ENCODE measurements around the gene LONP1. TPM values are rescaled to one million over a fixed set of nuclear protein-coding genes. Genes with fewer than 3 reads are reported as not detected.

Gene LONP1
- total RNA-seq, 1 experiment from 2014 or later: 186 TPM

DNA sequence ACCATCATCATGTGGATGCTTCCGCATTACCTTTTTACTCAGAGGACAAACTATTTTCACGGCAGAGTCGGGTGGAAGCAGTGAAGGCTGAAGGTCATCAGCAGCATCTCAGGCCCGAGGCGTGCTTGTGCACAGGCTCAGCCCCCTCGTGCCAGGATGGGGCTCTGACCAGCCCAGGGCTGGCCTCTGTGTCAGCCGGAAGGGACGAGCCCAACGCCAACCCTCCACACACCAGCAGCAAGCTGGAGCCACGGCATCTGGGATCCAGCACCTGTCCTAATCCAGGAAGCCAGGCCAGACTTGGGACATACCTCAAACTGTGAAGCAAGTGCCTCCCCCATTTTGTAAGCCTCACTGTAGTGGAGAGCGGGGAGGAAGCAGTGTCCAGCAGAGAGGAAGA is 50.7 kb downstream of the LONP1 start:
- POLR2A ChIA-PET: no interaction called here
- H3K27me3 Mint-ChIP-seq (ENCODE audit: low read depth): no peaks in the 10 kb centered on the region
- no peak for TF ChIP-seq PRRX2 (CRISPR knock-in tag; IDR thresholded peaks at IDR 0.05)
- TF ChIP-seq, protein P1, sequence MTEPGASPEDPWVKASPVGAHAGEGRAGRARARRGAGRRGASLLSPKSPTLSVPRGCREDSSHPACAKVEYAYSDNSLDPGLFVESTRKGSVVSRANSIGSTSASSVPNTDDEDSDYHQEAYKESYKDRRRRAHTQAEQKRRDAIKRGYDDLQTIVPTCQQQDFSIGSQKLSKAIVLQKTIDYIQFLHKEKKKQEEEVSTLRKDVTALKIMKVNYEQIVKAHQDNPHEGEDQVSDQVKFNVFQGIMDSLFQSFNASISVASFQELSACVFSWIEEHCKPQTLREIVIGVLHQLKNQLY (CRISPR knock-in tag; IDR thresholded peaks at IDR 0.05): no peak
- TF ChIP-seq ELF4 (CRISPR knock-in tag; IDR thresholded peaks at IDR 0.05; ENCODE audit: low read depth): no peak
- no peak for TF ChIP-seq KAT7 (CRISPR knock-in tag; IDR thresholded peaks at IDR 0.05; ENCODE audit: borderline replicate concordance)
- TF ChIP-seq ZNF219 (CRISPR knock-in tag; IDR thresholded peaks at IDR 0.05; ENCODE audit: borderline replicate concordance): no peak
- no peak for TF ChIP-seq TP53 (CRISPR knock-in tag; IDR thresholded peaks at IDR 0.05)
- TF ChIP-seq, protein P2, sequence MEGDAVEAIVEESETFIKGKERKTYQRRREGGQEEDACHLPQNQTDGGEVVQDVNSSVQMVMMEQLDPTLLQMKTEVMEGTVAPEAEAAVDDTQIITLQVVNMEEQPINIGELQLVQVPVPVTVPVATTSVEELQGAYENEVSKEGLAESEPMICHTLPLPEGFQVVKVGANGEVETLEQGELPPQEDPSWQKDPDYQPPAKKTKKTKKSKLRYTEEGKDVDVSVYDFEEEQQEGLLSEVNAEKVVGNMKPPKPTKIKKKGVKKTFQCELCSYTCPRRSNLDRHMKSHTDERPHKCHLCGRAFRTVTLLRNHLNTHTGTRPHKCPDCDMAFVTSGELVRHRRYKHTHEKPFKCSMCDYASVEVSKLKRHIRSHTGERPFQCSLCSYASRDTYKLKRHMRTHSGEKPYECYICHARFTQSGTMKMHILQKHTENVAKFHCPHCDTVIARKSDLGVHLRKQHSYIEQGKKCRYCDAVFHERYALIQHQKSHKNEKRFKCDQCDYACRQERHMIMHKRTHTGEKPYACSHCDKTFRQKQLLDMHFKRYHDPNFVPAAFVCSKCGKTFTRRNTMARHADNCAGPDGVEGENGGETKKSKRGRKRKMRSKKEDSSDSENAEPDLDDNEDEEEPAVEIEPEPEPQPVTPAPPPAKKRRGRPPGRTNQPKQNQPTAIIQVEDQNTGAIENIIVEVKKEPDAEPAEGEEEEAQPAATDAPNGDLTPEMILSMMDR (IDR thresholded peaks at IDR 0.05): no peak
- no peak for TF ChIP-seq ETV6 (CRISPR knock-in tag; IDR thresholded peaks at IDR 0.05)
- no peak for TF ChIP-seq IRF2 (CRISPR knock-in tag; IDR thresholded peaks at IDR 0.05; ENCODE audit: borderline replicate concordance, low read depth)
- TF ChIP-seq, protein P3, sequence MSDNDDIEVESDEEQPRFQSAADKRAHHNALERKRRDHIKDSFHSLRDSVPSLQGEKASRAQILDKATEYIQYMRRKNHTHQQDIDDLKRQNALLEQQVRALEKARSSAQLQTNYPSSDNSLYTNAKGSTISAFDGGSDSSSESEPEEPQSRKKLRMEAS (CRISPR knock-in tag; IDR thresholded peaks at IDR 0.05): no peak
- TF ChIP-seq, protein P4, sequence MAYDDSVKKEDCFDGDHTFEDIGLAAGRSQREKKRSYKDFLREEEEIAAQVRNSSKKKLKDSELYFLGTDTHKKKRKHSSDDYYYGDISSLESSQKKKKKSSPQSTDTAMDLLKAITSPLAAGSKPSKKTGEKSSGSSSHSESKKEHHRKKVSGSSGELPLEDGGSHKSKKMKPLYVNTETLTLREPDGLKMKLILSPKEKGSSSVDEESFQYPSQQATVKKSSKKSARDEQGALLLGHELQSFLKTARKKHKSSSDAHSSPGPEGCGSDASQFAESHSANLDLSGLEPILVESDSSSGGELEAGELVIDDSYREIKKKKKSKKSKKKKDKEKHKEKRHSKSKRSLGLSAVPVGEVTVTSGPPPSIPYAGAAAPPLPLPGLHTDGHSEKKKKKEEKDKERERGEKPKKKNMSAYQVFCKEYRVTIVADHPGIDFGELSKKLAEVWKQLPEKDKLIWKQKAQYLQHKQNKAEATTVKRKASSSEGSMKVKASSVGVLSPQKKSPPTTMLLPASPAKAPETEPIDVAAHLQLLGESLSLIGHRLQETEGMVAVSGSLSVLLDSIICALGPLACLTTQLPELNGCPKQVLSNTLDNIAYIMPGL (CRISPR knock-in tag; IDR thresholded peaks at IDR 0.05): no peak
- TF ChIP-seq SMAD4 (CRISPR knock-in tag; IDR thresholded peaks at IDR 0.05): no peak
- TF ChIP-seq, protein P5, sequence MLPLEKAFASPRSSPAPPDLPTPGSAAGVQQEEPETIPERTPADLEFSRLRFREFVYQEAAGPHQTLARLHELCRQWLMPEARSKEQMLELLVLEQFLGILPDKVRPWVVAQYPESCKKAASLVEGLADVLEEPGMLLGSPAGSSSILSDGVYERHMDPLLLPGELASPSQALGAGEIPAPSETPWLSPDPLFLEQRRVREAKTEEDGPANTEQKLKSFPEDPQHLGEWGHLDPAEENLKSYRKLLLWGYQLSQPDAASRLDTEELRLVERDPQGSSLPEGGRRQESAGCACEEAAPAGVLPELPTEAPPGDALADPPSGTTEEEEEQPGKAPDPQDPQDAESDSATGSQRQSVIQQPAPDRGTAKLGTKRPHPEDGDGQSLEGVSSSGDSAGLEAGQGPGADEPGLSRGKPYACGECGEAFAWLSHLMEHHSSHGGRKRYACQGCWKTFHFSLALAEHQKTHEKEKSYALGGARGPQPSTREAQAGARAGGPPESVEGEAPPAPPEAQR (CRISPR knock-in tag; IDR thresholded peaks at IDR 0.05): no peak
- no peak for TF ChIP-seq FOXK1 (CRISPR knock-in tag; IDR thresholded peaks at IDR 0.05)
- TF ChIP-seq, protein P6, sequence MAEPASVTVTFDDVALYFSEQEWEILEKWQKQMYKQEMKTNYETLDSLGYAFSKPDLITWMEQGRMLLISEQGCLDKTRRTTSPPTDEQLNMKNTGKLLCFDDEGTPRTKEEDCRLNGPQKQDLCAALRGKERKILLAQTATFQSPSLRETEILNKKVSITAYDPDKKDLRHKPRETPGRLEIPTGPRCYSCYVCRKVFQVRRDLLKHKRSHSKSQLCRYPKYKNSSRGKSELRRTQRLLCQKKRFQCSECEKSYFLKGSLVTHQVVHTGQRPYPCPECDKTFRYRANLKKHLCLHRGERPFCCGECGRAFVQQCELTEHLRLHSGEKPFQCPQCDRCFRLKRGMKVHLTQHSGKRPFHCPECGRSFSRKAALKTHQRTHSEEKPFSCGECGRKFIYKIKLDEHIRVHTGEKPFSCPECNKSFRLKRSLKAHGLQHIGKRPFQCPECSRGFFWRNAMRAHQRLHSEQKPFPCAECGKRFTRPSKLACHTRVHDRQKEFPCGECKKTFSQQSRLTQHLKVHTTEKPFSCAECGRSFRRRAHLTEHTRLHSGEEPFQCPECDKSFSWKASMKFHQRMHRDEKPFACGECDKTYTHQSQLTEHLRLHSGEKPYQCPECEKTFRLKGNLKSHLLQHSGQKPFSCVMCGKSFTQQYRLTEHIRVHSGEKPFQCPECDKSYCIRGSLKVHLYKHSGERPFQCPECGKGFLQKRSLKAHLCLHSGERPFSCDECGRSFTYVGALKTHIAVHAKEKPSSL (CRISPR knock-in tag; conservative IDR thresholded peaks at IDR 0.05): no peak
- CTCF ChIA-PET: interaction anchor here (0.6 to 2.2 kb wide), 3 partner anchors 18 to 103 kb away, joined by 3 to 10 read pairs (median 9); partner anchors contain the start of gene RPL36
- 0 out of 2 replicates have a peak overlapping the region, but pooled peaks have one; percentile 32 for H3K27ac Mint-ChIP-seq
- peaks cover 11% of the 10 kb centered on the region for H3K4me1 Mint-ChIP-seq
- no peaks in the 10 kb centered on the region for H3K9me3 Mint-ChIP-seq
- H3K36me3 Mint-ChIP-seq: peaks cover 50% of the 10 kb centered on the region
- H3K4me3 Mint-ChIP-seq: no peak overlapping the region
- ATAC-seq (no peak), DNase-seq (ENCODE audit: low spot score) (no peak)

DNA sequence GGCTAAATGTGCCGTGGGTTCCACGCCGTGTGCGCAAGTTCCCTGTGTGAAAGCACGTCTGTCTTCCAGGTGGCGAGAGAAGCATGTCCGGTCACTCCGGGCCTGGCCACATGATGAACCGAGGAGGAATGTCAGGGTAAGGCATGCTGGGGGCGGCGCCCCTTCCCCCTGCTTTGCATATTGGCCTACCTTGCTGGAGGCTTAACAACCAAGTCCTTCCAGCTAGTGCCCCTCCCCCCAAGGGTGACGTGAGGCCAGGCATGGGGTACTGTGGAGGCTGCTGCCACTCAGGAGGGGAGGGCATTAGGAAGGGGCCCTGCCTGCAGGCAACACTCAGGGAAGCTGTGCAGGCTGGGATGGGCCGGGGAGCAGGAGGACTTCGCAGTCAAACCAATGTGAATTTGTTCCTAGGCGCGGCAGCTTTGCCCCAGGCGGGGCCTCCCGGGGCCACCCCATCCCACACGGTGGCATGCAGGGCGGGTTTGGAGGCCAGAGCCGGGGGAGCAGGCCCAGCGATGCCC is 52.1 kb downstream of the LONP1 start:
- ATAC-seq: peak; percentile 76
- ChIA-PET CTCF (interaction anchor here (1.3 to 4.1 kb wide), 2 partner anchors 19 to 22 kb away, joined by 7 to 15 read pairs; partner anchors contain the start of gene RPL36), POLR2A (no interaction called here)
- Mint-ChIP-seq H3K9me3 (no peaks in the 10 kb centered on the region), H3K27ac (peak overlapping the region; percentile 86), H3K27me3 (ENCODE audit: low read depth) (no peaks in the 10 kb centered on the region), H3K4me3 (no peak overlapping the region), H3K36me3 (peaks cover 63% of the 10 kb centered on the region), H3K4me1 (peaks cover 11% of the 10 kb centered on the region)
- TF ChIP-seq, protein P7, sequence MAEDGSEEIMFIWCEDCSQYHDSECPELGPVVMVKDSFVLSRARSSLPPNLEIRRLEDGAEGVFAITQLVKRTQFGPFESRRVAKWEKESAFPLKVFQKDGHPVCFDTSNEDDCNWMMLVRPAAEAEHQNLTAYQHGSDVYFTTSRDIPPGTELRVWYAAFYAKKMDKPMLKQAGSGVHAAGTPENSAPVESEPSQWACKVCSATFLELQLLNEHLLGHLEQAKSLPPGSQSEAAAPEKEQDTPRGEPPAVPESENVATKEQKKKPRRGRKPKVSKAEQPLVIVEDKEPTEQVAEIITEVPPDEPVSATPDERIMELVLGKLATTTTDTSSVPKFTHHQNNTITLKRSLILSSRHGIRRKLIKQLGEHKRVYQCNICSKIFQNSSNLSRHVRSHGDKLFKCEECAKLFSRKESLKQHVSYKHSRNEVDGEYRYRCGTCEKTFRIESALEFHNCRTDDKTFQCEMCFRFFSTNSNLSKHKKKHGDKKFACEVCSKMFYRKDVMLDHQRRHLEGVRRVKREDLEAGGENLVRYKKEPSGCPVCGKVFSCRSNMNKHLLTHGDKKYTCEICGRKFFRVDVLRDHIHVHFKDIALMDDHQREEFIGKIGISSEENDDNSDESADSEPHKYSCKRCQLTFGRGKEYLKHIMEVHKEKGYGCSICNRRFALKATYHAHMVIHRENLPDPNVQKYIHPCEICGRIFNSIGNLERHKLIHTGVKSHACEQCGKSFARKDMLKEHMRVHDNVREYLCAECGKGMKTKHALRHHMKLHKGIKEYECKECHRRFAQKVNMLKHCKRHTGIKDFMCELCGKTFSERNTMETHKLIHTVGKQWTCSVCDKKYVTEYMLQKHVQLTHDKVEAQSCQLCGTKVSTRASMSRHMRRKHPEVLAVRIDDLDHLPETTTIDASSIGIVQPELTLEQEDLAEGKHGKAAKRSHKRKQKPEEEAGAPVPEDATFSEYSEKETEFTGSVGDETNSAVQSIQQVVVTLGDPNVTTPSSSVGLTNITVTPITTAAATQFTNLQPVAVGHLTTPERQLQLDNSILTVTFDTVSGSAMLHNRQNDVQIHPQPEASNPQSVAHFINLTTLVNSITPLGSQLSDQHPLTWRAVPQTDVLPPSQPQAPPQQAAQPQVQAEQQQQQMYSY (CRISPR knock-in tag; IDR thresholded peaks at IDR 0.05): peak; percentile 43; the same call in 1 of the 2 replicates
- TF ChIP-seq, protein P8, sequence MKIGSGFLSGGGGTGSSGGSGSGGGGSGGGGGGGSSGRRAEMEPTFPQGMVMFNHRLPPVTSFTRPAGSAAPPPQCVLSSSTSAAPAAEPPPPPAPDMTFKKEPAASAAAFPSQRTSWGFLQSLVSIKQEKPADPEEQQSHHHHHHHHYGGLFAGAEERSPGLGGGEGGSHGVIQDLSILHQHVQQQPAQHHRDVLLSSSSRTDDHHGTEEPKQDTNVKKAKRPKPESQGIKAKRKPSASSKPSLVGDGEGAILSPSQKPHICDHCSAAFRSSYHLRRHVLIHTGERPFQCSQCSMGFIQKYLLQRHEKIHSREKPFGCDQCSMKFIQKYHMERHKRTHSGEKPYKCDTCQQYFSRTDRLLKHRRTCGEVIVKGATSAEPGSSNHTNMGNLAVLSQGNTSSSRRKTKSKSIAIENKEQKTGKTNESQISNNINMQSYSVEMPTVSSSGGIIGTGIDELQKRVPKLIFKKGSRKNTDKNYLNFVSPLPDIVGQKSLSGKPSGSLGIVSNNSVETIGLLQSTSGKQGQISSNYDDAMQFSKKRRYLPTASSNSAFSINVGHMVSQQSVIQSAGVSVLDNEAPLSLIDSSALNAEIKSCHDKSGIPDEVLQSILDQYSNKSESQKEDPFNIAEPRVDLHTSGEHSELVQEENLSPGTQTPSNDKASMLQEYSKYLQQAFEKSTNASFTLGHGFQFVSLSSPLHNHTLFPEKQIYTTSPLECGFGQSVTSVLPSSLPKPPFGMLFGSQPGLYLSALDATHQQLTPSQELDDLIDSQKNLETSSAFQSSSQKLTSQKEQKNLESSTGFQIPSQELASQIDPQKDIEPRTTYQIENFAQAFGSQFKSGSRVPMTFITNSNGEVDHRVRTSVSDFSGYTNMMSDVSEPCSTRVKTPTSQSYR (CRISPR knock-in tag; IDR thresholded peaks at IDR 0.05): peak; percentile 47; the same call in 1 of the 2 replicates
- no peak for TF ChIP-seq GABPB1 (CRISPR knock-in tag; IDR thresholded peaks at IDR 0.05)
- DNase-seq (ENCODE audit: low spot score): peak; percentile 75

Measured in WTC11 (cell line).